HG03520 (cell line): ENCODE measurements around the gene CYBA.

Experiments used
- ATAC-seq: cut with Tn5 transposase; IDR thresholded peaks from one replicate; pipeline ENCODE4 v1.9.1; 2021; ENCODE audit warnings: mild to moderate bottlenecking, moderate library complexity; ENCODE audit not compliant: unreplicated experiment

The CYBA gene

DNA sequence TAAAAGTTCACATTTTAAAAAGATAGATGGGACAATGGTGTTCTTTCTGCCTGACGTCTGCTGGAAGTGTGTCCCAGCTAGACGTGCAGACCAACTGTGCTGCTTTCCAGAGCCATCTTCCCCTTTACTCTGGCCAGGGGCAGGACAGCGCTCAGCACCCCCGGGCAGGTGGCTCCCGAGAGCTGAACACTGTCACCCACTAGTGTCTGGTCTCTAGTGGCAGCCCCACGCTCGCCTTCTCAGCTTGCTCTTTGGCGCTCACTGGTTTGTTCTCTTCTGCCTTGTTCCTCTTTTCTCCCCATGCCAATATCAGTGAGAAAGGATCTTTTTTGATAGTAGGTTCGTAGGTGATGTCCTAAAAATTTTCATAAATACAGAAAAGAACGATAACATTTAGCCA lies 54.9 kb downstream of the CYBA start:
- ATAC-seq, result no peak

DNA sequence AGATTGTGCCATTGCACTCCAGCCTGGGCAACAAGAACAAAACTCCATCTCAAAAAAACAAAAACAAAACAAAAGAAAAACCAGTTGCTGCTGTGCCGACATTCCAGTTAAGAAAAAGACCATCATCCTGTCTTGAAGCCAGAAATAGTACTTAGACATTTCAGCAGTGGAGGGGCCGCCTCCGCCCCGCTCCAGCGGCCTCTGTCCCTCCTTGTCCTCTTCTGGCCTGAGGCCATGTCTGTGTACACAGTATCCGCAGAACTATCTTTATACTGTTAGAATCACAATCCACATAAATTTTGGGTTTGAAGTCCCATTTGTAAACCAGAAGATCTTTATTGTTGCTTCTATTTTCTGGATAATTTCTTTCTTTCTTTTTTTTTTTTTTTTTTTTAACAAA lies 55.8 kb downstream of the CYBA start:
- no peak for ATAC-seq

DNA sequence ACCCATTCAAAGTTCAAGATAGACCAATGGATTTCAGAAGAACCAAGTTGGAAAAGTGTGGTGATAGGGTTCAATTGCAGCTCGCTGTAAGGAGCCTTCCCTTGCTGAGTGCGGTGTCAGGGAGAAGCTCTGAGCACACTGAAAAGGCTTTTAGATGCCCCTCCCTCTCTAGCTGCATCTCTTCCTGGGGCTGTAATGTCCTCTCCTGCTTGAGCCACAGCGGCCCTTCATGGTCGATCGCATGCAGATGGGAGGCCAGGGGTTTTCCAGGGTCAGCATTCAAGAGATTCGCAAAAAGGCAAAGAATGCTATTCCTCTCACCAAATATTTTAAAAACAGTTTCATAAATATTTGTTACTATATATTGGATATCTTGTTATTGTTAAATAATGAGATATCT lies 56.9 kb downstream of the CYBA start:
- ATAC-seq, result no peak

DNA sequence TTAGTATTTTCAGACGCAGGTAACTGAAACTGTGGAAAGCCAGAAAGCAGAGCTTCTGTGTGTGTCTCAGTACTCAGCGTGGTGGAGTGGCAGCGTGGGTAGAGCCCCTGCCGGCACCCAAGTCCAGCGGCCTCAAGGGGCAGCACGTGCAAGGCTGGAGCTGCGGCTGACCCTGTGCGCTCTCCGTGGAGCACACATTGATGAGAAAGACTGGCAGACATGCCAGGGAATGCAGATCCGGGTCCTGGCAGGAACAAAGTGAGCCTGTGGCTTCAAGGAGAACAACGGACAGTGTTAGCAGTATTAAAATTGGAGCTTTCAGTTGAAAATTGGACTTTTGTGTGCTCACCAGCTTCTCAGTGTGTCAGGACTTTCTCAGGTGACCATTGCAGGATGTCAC lies 57.4 kb downstream of the CYBA start:
- ATAC-seq, result no peak
